HCT116 (cell line): ENCODE results near the gene ATF5. TPM values are rescaled to one million over a fixed set of nuclear protein-coding genes. Genes with fewer than 3 reads are reported as not detected.

Source experiments
- ATAC-seq: fragments of 200-7000 bp; cut with Tn5 transposase; 2 replicates; pipeline ENCODE4 v1.9.1; 2020; ENCODE audit warnings: mild to moderate bottlenecking, moderate library complexity
- BruUV-seq: library from RNA; stranded (reverse); fragments of 400-500 nt; replicated peaks from 2 replicates; lab custom pipeline; 2021; lab: Mats Ljungman, UMichigan
- CTCF ChIA-PET: fragments of 300-600 bp; sonication (Branson Sonifier 250); formaldehyde crosslinking; loops from one replicate; lab custom pipeline; 2021; ENCODE audit warnings: antibody characterized with exemption; lab: Charles Lee
- POLR2A ChIA-PET: fragments of 300-600, 350-600 bp; sonication (Branson Sonifier 250); formaldehyde crosslinking; loops from one replicate; lab custom pipeline; 2021; ENCODE audit warnings: antibody characterized with exemption; lab: Charles Lee
- RAD21 ChIA-PET, 2 experiments: fragments of 300-600 bp; sonication (Branson Sonifier 250); formaldehyde crosslinking; loops; one replicate each; lab custom pipeline; 2023; ENCODE audit warnings: low total read pairs in 2 of 2; ENCODE audit not compliant: uncharacterized antibody in 2 of 2, unreplicated experiment in 2 of 2, low non-redundant PET in 1 of 2; lab: Charles Lee
- DNase-seq: peaks from one replicate; pipeline ENCODE4 v3.0.0-alpha.2; 2010; ENCODE audit warnings: low read depth, low spot score
- H2AFZ ChIP-seq: fragments of 200-600 bp; shearing (Covaris generic), sonication (generic); 2 replicates; pipeline ENCODE4 v1.6.1; 2017; ENCODE audit warnings: low read depth, mixed run types, mixed read lengths, antibody characterized with exemption, low read length; ENCODE audit not compliant: poor library complexity, severe bottlenecking
- H3K27ac ChIP-seq: 2 replicates; pipeline ENCODE4 v1.5.1; 2012; ENCODE audit warnings: low read depth, low read length
- H3K27me3 ChIP-seq: fragments of 200-600 bp; sonication (generic); 2 replicates; pipeline ENCODE4 v1.6.1; 2016; ENCODE audit warnings: mixed run types, low read length, mixed read lengths; ENCODE audit not compliant: insufficient read depth
- H3K36me3 ChIP-seq, 2 experiments: fragments of 200-500 bp in 1 of 2; fragments of 200-600 bp in 1 of 2; sonication (Bioruptor generic) in 1 of 2; sonication (generic) in 1 of 2; 2 replicates each; pipeline versions ENCODE4 v1.5.1 to v1.6.1; 2014 to 2016; ENCODE audit warnings: low read length in 2 of 2, inconsistent platforms in 1 of 2, mixed read lengths in 1 of 2, mixed run types in 1 of 2; ENCODE audit not compliant: insufficient read depth in 2 of 2, control insufficient read depth in 1 of 2
- H3K4me1 ChIP-seq, 2 experiments: fragments of 200-600 bp in 1 of 2; sonication (generic) in 1 of 2; 2 replicates each; pipeline versions ENCODE4 v1.5.1 to v1.6.1; 2012 to 2017; ENCODE audit warnings: low read length in 2 of 2, inconsistent platforms in 1 of 2, mild to moderate bottlenecking in 1 of 2, mixed read lengths in 1 of 2, mixed run types in 1 of 2, moderate library complexity in 1 of 2; ENCODE audit not compliant: insufficient read depth in 2 of 2, control insufficient read depth in 1 of 2
- H3K4me2 ChIP-seq: fragments of 200-600 bp; sonication (generic); 2 replicates; pipeline ENCODE4 v1.6.1; 2017; ENCODE audit warnings: mixed run types, low read length, mixed read lengths
- H3K4me3 ChIP-seq, 2 experiments: fragments of 200-600 bp in 1 of 2; sonication (generic) in 1 of 2; replicated peaks in 1 of 2; 2 replicates each; pipeline ENCODE4 v1.5.1; 2011 to 2016; ENCODE audit warnings: low read length in 2 of 2, control low read depth in 1 of 2, low read depth in 1 of 2, mild to moderate bottlenecking in 1 of 2, mixed read lengths in 1 of 2, mixed run types in 1 of 2
- H3K79me2 ChIP-seq: fragments of 200-600 bp; sonication (generic); 2 replicates; pipeline ENCODE4 v1.6.1; 2017; ENCODE audit warnings: mild to moderate bottlenecking, mixed run types, low read length, moderate library complexity, mixed read lengths; ENCODE audit not compliant: insufficient read depth
- H3K9ac ChIP-seq: fragments of 200-600 bp; sonication (generic); 2 replicates; pipeline ENCODE4 v1.6.1; 2016; ENCODE audit warnings: low read length, mixed read lengths
- H3K9me2 ChIP-seq: fragments of 200-600 bp; sonication (generic), shearing (Covaris generic); 2 replicates; pipeline ENCODE4 v1.6.1; 2017; ENCODE audit warnings: mixed run types, mild to moderate bottlenecking, moderate library complexity; ENCODE audit not compliant: insufficient read depth
- H3K9me3 ChIP-seq, 2 experiments: fragments of 200-500 bp in 1 of 2; fragments of 200-600 bp in 1 of 2; sonication (Bioruptor generic) in 1 of 2; sonication (generic) in 1 of 2; 2 replicates each; pipeline ENCODE4 v1.6.1; 2014 to 2017; ENCODE audit warnings: low read length in 2 of 2, mixed read lengths in 2 of 2, inconsistent platforms in 1 of 2, low read depth in 1 of 2, mild to moderate bottlenecking in 1 of 2, mixed run types in 1 of 2, moderate library complexity in 1 of 2; ENCODE audit not compliant: control insufficient read depth in 1 of 2, insufficient read depth in 1 of 2
- H4K20me1 ChIP-seq: fragments of 200-600 bp; sonication (generic), shearing (Covaris generic); 2 replicates; pipeline ENCODE4 v1.6.1; 2017; ENCODE audit warnings: mixed run types, mild to moderate bottlenecking, moderate library complexity; ENCODE audit not compliant: insufficient read depth
- CBX3 ChIP-seq: IDR thresholded peaks from 2 replicates; pipeline ENCODE4 v1.6.1; 2012; ENCODE audit warnings: low read depth
- CEBPB ChIP-seq: IDR thresholded peaks from 2 replicates; pipeline ENCODE4 v1.6.1; 2012; ENCODE audit warnings: low read depth
- EGR1 ChIP-seq: IDR thresholded peaks from 2 replicates; pipeline ENCODE4 v1.6.1; 2012; ENCODE audit warnings: low read depth
- ELF1 ChIP-seq: IDR thresholded peaks from 2 replicates; pipeline ENCODE4 v1.6.1; 2012; ENCODE audit warnings: low read depth, borderline replicate concordance
- FOSL1 ChIP-seq: IDR thresholded peaks from 2 replicates; pipeline ENCODE4 v1.6.1; 2012; ENCODE audit warnings: low read depth
- POLR2A ChIP-seq: IDR thresholded peaks from 2 replicates; pipeline ENCODE4 v1.7.0; 2011; ENCODE audit warnings: borderline replicate concordance; ENCODE audit not compliant: insufficient read depth, insufficient read length; ENCODE audit errors: extremely low read depth
- SIN3A ChIP-seq: IDR thresholded peaks from 2 replicates; pipeline ENCODE4 v1.6.1; 2012; ENCODE audit warnings: low read depth
- SRF ChIP-seq: IDR thresholded peaks from 2 replicates; pipeline ENCODE4 v1.6.1; 2012; ENCODE audit warnings: low read depth
- TCF7L2 ChIP-seq: IDR thresholded peaks from 2 replicates; pipeline ENCODE4 v1.7.0; 2011; ENCODE audit warnings: borderline replicate concordance, inconsistent platforms; ENCODE audit not compliant: insufficient read depth, insufficient read length; ENCODE audit errors: extremely low read depth
- YY1 ChIP-seq: IDR thresholded peaks from 2 replicates; pipeline ENCODE4 v1.6.1; 2011; ENCODE audit warnings: low read length, low read depth, moderate library complexity, mild to moderate bottlenecking; ENCODE audit not compliant: insufficient replicate concordance; ENCODE audit errors: extremely low read depth
- ZFX ChIP-seq: fragments of 450-650 bp; IDR thresholded peaks from 2 replicates; pipeline ENCODE4 v1.6.1; 2017
- ZNF274 ChIP-seq: fragments of 200-500 bp; sonication (Bioruptor generic); IDR thresholded peaks from 2 replicates; pipeline ENCODE4 v1.6.1; 2014; ENCODE audit warnings: mild to moderate bottlenecking, low read depth, low read length, inconsistent platforms
- intact Hi-C: fragments of 100-400 bp; cut with micrococcal nuclease; formaldehyde crosslinking; loops from 2 replicates; pipeline ENCODE4 v1.10.0; 2022
- total RNA-seq: library from RNA; stranded (reverse); gene quantifications from one replicate; pipeline ENCODE4 v1.2.1, GENCODE V29; 2021; ENCODE audit not compliant: unreplicated experiment
- TF ChIP-seq, protein P1 (sequence below): IDR thresholded peaks from 2 replicates; pipeline ENCODE4 v1.6.1; 2011; ENCODE audit warnings: mild to moderate bottlenecking, low read length, moderate library complexity; ENCODE audit not compliant: insufficient replicate concordance; ENCODE audit errors: extremely low read depth
- TF ChIP-seq, protein P2 (sequence below): IDR thresholded peaks from 2 replicates; pipeline ENCODE4 v1.6.1; 2012; ENCODE audit warnings: low read depth

ATF5 gene
- total RNA-seq, 1 experiment from 2014 or later, result 28.2 TPM

DNA sequence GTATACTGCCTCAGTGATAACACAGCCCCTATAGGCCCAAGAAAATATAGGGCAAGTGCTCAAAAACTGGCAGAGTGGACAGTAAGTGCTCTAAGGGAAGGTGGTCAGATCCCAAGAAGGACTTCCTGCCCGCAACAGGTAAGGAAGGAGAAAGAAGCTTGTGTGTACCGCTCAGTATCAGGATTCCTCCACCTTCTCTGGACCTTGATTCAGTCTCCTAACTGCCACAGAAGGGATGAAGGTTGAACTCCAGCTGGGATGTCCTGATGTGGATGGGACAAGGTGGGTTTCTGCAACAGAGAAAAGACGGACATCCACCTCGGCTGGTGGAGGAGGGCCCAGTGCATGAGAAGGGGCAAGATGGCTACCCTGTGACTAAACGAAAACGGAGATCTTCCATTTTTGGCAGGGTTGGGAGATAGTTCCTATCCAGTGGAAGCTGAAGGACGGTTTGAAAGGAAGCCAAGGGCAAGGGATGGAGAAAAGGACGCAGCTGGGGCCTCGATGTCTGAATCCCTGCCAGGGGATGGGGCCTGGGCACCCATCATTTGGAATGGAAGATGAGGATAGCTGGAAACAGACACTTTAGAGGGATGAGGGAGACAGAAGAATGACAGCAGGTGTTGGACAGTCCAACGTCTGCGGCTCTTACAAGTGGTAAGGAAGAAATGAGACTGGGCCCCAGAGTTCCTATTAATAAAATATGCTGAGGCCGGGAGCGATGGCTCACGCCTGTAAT, 1.3 kb upstream of the ATF5 start:
- H3K4me3 ChIP-seq, result peak overlapping the region; percentile 58 to 97
- TF ChIP-seq SIN3A (no peak), POLR2A (no peak), TCF7L2 (no peak), FOSL1 (no peak), EGR1 (no peak), ZNF274 (no peak), YY1 (no peak), CEBPB (no peak), ELF1 (no peak), SRF (no peak), ZFX (no peak), CBX3 (no peak)
- TF ChIP-seq, protein P1, sequence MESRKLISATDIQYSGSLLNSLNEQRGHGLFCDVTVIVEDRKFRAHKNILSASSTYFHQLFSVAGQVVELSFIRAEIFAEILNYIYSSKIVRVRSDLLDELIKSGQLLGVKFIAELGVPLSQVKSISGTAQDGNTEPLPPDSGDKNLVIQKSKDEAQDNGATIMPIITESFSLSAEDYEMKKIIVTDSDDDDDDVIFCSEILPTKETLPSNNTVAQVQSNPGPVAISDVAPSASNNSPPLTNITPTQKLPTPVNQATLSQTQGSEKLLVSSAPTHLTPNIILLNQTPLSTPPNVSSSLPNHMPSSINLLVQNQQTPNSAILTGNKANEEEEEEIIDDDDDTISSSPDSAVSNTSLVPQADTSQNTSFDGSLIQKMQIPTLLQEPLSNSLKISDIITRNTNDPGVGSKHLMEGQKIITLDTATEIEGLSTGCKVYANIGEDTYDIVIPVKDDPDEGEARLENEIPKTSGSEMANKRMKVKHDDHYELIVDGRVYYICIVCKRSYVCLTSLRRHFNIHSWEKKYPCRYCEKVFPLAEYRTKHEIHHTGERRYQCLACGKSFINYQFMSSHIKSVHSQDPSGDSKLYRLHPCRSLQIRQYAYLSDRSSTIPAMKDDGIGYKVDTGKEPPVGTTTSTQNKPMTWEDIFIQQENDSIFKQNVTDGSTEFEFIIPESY, result no peak
- TF ChIP-seq, protein P2, sequence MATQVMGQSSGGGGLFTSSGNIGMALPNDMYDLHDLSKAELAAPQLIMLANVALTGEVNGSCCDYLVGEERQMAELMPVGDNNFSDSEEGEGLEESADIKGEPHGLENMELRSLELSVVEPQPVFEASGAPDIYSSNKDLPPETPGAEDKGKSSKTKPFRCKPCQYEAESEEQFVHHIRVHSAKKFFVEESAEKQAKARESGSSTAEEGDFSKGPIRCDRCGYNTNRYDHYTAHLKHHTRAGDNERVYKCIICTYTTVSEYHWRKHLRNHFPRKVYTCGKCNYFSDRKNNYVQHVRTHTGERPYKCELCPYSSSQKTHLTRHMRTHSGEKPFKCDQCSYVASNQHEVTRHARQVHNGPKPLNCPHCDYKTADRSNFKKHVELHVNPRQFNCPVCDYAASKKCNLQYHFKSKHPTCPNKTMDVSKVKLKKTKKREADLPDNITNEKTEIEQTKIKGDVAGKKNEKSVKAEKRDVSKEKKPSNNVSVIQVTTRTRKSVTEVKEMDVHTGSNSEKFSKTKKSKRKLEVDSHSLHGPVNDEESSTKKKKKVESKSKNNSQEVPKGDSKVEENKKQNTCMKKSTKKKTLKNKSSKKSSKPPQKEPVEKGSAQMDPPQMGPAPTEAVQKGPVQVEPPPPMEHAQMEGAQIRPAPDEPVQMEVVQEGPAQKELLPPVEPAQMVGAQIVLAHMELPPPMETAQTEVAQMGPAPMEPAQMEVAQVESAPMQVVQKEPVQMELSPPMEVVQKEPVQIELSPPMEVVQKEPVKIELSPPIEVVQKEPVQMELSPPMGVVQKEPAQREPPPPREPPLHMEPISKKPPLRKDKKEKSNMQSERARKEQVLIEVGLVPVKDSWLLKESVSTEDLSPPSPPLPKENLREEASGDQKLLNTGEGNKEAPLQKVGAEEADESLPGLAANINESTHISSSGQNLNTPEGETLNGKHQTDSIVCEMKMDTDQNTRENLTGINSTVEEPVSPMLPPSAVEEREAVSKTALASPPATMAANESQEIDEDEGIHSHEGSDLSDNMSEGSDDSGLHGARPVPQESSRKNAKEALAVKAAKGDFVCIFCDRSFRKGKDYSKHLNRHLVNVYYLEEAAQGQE, result no peak
- TF ChIP-seq, all 23 proteins: peak for 0
- DNase-seq (no peak), ATAC-seq (no peak)
- BruUV-seq, result no TSS peak
- peak overlapping the region; percentile 99 for H3K27ac ChIP-seq
- ChIA-PET POLR2A (interaction anchor here (0.6 to 1.7 kb wide), 3 partner anchors 21 to 58 kb away, joined by 3 to 5 read pairs (median 4); partner anchors contain the start of gene AKT1S1), RAD21 (no interaction called here), CTCF (no interaction called here)
- peaks cover 73% of the 10 kb centered on the region for H3K79me2 ChIP-seq
- intact Hi-C loops, result no loop called here
- H2AFZ ChIP-seq, result no peak overlapping the region
- peaks cover 11 to 29% of the 10 kb centered on the region in 2 experiments; a peak in 3 of 4 replicates for H3K4me1 ChIP-seq
- no peaks in the 10 kb centered on the region for H3K27me3 ChIP-seq
- no peaks in the 10 kb centered on the region for H4K20me1 ChIP-seq
- H3K9ac ChIP-seq, result peak overlapping the region; percentile 82
- no peaks in the 10 kb centered on the region for H3K9me3 ChIP-seq
- H3K9me2 ChIP-seq, result no peaks in the 10 kb centered on the region
- H3K4me2 ChIP-seq, result peak overlapping the region; percentile 100
- peaks cover 14 to 40% of the 10 kb centered on the region in 2 experiments for H3K36me3 ChIP-seq
